GM04503 (cell line): ENCODE measurements around the gene LRRC45.

ENCODE experiments used
- DNase-seq: peaks from one replicate; pipeline ENCODE4 v3.0.0-alpha.2; 2012; ENCODE audit warnings: low read depth

Gene LRRC45

GRCh38 chr17:82007228-82007494, 15.9 kb upstream of the LRRC45 start:
- no peak for DNase-seq

DNA sequence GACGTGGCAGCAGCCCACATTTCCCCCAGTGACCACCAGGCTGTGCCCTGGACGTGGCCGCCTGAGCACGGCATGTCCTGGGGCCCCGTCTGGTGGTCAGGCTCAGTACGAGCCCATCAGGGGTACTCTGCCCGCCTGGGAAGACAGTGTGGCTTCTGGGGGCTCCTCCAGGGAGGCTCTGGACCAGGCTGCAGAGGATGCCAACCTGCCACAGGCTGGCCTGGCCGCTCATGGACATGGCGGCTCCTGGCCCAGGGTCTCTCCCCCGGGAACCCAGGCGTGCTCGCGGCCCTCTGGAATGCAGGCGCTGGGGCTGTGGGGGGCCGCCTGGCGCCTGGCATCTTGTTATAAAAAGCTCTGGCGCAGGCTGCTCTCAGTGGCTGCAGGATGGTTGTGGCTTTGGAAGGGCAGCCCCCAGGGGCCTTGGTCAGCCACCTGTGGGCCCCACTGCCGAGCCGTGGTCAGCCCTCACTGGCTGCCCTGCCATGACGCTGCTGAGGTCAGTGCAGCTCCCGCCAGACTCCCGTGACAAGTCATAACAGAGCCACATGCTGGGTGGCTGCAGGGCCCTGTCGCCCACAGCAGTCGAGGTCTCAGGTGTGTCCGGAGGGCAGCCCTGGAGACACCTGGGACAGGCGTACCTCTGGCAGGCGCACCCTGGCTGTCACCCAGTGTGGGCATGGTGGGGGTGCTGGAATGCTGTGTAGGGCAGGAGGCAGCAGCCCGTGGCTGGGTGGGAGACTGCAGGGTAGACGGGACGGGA, 15.4 kb upstream of the LRRC45 start:
- no peak for DNase-seq

DNA sequence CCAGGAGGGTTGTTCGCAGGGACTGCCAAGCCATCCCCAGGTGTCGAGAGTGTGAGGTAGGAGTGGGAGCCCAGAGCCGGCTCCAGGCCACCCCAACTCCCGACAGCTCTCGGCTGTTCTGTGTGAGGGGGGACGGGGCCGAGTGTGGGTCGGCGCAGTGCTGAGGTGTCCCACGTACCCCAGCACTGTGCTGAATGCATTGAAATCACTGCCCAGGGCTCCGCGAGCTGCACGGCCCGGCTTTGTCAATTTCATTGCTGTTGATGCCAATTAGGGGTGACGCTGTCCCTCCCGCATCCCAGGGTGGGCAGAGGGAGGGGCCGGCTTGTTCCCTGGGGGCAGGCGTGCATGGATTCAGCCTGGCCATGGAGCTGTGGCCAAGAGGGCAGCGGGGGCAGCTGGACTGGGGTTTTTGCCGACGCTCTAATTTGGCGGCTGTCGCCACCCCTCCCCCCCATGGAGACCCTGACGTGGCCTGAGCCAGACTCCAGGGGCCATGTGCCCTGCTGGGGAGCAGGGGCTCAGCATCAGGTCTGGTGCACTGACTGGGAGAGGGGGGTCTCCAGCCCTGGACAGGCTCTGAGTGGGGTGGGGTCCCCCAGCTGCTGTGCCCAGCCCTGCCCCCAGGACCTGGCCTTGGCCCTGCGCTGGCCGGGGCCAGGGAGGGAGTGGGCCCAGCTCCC, 14.7 kb upstream of the LRRC45 start:
- DNase-seq = no peak

- no peak for DNase-seq
These were observed 14.1 kb upstream of the LRRC45 start for GRCh38 chr17:82008941-82009405.

GRCh38 chr17:82009413-82009812, 13.7 kb upstream of the LRRC45 start:
- DNase-seq = no peak

- no peak for DNase-seq
These were observed 12.3 kb upstream of the LRRC45 start for GRCh38 chr17:82010575-82011525.

DNA sequence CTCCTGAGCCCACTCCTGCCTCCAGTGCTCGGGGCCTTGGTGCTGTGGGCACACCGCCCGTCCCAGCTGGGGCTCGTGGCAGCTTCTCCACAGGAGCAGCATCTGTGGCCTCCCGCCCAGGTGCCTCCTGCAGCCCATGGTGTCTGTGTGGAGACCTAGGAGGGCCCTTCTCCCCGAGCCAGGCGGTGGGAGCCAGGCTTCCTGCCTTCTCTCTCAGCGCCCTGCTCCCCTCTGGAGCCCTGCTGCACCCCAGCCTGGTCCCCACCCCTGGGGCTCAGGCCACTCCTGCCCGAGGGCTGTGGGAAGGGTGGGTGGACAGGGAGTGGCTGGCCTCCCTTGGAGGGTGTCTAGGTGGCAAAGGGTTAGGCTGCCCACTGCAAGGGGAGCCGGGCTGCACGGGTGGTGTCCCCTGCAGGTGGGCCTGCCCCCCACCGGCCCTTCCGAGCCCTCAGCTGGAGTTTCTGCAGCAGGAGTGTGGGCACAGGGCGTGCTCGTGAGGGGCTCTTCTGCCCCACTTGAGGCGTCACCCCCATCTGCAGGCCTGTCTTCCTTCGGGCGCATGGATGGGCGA, 11.4 kb upstream of the LRRC45 start:
- DNase-seq = no peak

DNA sequence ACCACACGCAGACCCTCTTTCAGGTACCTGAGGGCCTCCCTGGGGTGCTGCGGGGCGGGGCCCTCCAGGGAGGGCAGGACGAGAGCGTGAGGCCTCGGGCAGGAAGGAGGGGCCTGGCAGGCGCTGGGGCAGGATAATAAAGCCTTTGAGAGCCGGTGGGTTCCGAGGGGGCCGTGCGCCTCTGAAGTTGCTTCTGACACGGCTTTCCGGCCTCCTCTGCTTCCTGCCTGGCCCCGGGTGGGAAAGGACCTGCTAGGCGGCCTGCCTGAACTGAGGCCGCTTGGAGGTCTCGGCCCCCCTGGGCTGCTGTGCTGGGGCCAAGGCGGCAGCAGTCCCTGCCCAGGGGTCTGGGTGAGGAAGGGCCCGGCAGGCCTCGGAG, 10.9 kb upstream of the LRRC45 start:
- no peak for DNase-seq

GRCh38 chr17:82012640-82013295, 10.3 kb upstream of the LRRC45 start:
- no peak for DNase-seq

GRCh38 chr17:82013341-82013740, 9.8 kb upstream of the LRRC45 start:
- no peak for DNase-seq

DNA sequence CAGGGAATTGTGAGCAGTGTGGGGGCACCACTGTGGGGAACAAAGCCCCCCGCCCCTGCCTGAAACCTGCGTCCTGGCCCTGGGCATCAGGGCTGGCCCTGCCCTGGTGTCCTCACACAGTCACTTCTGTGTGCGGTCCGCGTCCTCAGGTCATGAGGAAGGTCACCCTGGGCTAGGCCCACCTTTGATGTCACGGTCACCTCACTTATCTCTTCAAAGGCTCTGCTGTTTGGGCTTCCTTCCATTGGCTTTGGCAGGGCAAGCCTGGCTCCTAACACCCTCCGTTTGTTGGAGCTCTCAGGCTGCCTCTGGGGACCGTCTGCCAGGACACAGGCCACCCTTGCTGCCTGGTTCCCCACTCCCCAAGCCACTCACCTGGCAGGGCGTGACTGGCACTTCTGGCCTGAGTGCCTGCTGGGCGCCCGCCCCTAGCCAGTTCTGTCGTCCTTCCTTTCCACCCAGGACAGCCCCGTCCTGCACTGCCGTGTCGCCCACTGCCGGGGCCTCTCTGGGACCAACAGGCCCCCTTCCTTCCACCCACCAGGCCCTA, 9.3 kb upstream of the LRRC45 start:
- DNase-seq = no peak

- no peak for DNase-seq
These were observed 8.7 kb upstream of the LRRC45 start for GRCh38 chr17:82014432-82014831.

- no peak for DNase-seq
These were observed 8.2 kb upstream of the LRRC45 start for GRCh38 chr17:82014971-82015310.

DNA sequence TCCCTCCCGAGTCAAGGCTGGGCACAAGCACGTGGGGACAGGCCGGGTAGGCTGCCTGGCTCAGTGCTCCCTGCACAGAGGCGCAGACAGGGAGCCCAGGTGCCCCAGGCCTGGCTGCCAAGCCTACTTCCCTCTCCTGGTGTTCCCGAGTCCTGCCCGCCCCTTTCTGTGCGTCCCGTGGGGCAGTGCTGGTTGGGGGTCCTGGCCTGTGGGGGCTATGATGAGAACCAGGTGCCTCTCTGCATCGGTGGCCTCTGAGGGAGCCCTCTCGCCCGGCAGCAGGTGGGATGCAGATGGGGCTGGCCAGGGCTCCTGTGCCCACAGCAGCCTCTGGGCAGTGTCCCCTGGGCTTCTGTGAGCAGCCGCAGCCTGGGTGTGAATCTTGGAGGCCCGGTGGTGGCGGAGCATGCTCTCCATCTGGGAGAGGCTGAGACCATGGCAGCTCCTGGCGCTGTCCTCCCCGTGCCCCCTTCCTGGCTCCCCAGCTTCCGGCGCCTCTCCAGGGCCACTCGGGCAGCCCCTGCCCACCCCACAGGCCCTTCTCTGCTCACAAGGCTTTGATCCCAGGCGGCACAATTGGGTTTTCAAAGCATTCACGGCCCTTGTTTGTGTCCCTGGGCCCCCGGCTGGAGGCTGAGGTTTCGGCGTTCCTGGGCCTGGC, 7.7 kb upstream of the LRRC45 start:
- DNase-seq = no peak

DNA sequence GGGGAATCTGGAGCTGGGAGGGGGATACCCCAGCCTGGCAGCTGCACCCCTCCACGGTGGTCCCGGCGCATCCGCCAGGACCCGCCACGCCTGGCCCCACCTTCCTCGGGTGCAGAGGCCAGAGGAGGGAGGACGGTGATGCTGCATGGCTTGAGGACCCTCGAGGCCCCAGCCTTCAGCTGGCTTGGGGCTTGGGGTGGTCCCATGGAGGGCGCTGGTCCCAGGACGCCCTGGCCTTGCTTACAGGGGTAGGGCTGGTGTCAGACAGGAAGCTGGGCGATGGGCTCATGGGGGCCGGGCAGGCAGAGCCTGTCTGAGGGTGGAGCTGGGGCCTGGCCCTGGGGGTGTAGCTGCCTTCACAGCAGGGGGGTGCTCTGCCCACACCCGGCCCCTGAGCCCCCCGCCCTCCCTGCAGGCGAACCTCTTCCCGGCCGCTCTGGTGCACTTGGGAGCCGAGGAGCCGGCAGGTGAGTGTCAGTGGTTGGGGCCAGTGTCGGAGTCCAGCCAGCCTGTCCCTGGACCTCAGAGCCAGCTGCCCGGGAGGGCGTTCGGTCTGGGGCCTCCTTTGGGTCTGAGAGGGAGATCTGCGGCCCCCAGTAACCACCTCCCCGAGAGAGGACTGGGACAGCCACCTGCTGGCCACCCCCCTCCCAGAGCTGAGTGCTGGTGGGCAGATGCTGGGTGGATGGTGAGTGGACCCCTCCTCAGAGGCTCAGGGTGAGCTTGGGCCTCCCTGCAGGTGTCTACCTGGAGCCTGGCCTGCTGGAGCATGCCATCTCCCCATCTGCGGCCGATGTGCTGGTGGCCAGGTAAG, 6.8 kb upstream of the LRRC45 start:
- no peak for DNase-seq

DNA sequence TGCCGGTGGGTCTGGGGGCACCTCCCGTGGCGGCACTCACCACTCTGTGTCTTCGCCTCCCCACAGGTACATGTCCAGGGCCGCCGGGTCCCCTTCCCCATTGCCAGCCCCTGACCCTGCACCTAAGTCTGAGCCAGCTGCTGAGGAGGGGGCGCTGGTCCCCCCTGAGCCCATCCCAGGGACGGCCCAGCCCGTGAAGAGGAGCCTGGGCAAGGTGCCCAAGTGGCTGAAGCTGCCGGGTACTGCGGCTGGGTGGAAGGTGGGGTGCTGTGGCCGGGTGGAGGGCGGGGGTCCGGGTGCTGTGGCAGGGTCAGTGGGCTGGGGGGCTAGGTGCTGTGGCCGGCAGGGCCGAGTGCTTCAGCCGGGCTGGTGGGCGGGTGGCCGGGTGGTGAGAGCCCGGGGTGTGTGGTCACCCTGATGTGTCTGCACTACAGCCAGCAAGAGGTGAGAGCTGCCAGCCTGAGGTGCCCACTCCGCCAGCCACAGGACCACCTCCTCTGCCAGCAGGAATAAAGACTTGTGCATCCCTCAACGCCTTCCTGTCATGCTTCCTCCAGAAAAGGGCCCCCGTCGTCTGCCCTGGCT, 6.1 kb upstream of the LRRC45 start:
- DNase-seq = no peak

GRCh38 chr17:82017612-82018151, 5.4 kb upstream of the LRRC45 start:
- DNase-seq = no peak

- DNase-seq = no peak
These were observed 4.7 kb upstream of the LRRC45 start for GRCh38 chr17:82018152-82018988.
